Measurements from ENCODE around the gene NEMP2. TPM values are rescaled to one million over a fixed set of nuclear protein-coding genes. Genes with fewer than 3 reads are reported as not detected.

Gene NEMP2
- total RNA-seq, 1 donor from 2014 or later: 2.1 TPM

DNA sequence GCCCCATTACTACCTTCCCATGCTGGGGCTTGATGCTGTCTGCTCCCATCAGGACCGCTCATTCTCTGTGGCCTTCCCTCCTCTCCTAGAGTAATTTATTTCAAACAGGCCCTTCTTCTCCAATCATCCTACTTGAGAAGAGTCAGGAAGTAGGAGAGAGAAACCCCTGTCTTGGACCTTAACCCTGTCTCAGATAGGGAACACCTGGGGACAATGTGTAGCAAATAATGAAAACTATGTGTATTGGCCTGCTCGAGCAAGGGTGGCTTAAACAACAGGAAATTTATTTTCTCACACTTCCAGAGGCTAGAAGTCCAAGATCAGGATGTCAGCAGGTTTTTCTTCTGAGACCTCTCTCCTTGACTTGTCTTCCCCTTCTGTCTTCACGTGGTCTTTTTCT is 26.6 kb upstream of the NEMP2 start:
- TF ChIP-seq, protein P1, sequence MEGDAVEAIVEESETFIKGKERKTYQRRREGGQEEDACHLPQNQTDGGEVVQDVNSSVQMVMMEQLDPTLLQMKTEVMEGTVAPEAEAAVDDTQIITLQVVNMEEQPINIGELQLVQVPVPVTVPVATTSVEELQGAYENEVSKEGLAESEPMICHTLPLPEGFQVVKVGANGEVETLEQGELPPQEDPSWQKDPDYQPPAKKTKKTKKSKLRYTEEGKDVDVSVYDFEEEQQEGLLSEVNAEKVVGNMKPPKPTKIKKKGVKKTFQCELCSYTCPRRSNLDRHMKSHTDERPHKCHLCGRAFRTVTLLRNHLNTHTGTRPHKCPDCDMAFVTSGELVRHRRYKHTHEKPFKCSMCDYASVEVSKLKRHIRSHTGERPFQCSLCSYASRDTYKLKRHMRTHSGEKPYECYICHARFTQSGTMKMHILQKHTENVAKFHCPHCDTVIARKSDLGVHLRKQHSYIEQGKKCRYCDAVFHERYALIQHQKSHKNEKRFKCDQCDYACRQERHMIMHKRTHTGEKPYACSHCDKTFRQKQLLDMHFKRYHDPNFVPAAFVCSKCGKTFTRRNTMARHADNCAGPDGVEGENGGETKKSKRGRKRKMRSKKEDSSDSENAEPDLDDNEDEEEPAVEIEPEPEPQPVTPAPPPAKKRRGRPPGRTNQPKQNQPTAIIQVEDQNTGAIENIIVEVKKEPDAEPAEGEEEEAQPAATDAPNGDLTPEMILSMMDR (IDR thresholded peaks at IDR 0.05; ENCODE audit: partially characterized antibody, unreplicated experiment): no peak
- Mint-ChIP-seq H3K4me3 (ENCODE audit: unreplicated experiment) (no peak overlapping the region), H3K27me3 (ENCODE audit: unreplicated experiment) (no peaks in the 10 kb centered on the region), H3K9me3 (ENCODE audit: unreplicated experiment) (no peaks in the 10 kb centered on the region), H3K4me1 (ENCODE audit: low read depth, unreplicated experiment) (no peaks in the 10 kb centered on the region), H3K36me3 (ENCODE audit: unreplicated experiment) (no peaks in the 10 kb centered on the region), H3K27ac (ENCODE audit: unreplicated experiment) (no peak overlapping the region)
- no peak for DNase-seq

DNA sequence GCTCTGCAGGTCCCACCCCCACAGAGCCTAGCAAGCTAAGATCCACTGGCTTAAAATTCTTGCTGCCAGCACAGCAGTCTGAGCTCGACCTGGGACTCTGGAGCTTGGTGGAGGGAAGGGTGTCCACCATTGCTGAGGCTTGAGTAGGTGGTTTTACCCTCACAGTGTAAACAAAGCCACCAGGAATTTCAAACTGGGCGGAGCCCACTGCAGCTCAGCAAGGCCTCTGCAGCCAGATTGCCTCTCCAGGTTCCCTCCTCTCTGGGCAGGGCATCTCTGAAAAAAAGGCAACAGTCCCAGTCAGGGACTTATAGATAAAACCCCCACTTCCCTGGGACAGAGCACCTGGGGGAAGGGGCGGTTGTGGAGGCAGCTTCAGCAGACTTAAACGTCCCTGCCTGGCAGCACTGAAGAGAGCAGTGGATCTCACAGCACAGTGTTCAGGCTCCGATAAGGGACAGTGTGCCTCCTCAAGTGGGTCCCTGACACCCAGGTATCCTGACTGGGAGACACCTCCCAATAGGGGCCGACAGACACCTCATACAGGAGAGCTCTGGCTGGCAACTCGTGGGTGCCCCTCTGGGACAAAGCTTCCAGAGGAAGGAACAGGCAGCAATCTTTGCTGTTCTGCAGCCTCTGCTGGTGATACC is 20.0 kb upstream of the NEMP2 start:
- Mint-ChIP-seq H3K27me3 (ENCODE audit: unreplicated experiment) (no peaks in the 10 kb centered on the region), H3K36me3 (ENCODE audit: unreplicated experiment) (no peaks in the 10 kb centered on the region), H3K9me3 (ENCODE audit: unreplicated experiment) (no peaks in the 10 kb centered on the region), H3K4me3 (ENCODE audit: unreplicated experiment) (no peak overlapping the region), H3K27ac (ENCODE audit: unreplicated experiment) (no peak overlapping the region), H3K4me1 (ENCODE audit: low read depth, unreplicated experiment) (peaks cover 3% of the 10 kb centered on the region)
- TF ChIP-seq, protein P1 (IDR thresholded peaks at IDR 0.05; ENCODE audit: partially characterized antibody, unreplicated experiment): no peak
- no peak for DNase-seq

DNA sequence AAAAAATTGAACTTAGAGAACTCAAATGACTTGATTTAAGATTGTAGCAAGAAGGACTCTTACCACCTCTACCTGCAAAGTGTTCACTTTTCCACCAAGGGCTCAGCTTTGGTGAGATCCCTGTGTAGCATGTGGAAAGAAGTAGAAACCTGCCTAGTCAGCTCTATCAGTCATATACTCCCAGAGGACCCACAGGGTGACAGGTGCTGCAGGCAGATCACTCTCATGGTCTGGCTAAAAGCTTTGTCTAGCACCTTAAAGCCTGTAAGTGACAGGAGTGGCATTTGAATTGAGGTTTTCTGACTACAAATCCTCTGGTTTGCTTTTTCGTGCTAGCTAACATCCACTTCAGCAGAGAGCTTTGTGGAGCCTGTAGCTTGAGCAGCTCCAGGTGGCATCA is 18.7 kb upstream of the NEMP2 start:
- no peak overlapping the region for H3K27ac Mint-ChIP-seq (ENCODE audit: unreplicated experiment)
- TF ChIP-seq, protein P1 (IDR thresholded peaks at IDR 0.05; ENCODE audit: partially characterized antibody, unreplicated experiment): no peak
- peaks cover 3% of the 10 kb centered on the region for H3K4me1 Mint-ChIP-seq (ENCODE audit: low read depth, unreplicated experiment)
- no peaks in the 10 kb centered on the region for H3K36me3 Mint-ChIP-seq (ENCODE audit: unreplicated experiment)
- no peak overlapping the region for H3K4me3 Mint-ChIP-seq (ENCODE audit: unreplicated experiment)
- no peaks in the 10 kb centered on the region for H3K27me3 Mint-ChIP-seq (ENCODE audit: unreplicated experiment)
- no peak for DNase-seq
- no peaks in the 10 kb centered on the region for H3K9me3 Mint-ChIP-seq (ENCODE audit: unreplicated experiment)

DNA sequence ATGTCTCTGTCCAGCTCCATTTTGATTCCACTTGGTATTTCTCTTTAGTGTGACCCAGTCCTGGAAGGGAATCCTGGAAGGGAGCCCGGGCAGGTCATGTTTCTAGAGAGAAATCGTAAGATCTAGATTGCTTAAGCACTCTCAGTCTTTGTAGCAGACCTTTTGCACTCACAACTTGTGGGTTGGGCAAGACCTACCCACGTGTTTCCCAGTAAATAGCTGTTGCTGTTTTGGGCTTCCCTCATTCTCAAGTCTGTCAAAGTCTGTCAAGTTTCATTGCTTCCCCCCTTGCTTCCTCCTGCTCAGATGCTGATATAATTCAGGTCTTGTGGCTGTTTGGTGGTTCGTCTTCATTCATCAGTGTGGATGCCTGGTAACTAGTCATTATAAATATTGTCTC is 17.4 kb upstream of the NEMP2 start:
- H3K27ac Mint-ChIP-seq (ENCODE audit: unreplicated experiment): no peak overlapping the region
- no peak for DNase-seq
- H3K4me1 Mint-ChIP-seq (ENCODE audit: low read depth, unreplicated experiment): peaks cover 3% of the 10 kb centered on the region
- no peaks in the 10 kb centered on the region for H3K36me3 Mint-ChIP-seq (ENCODE audit: unreplicated experiment)
- TF ChIP-seq, protein P1 (IDR thresholded peaks at IDR 0.05; ENCODE audit: partially characterized antibody, unreplicated experiment): no peak
- no peak overlapping the region for H3K4me3 Mint-ChIP-seq (ENCODE audit: unreplicated experiment)
- no peaks in the 10 kb centered on the region for H3K9me3 Mint-ChIP-seq (ENCODE audit: unreplicated experiment)
- H3K27me3 Mint-ChIP-seq (ENCODE audit: unreplicated experiment): no peaks in the 10 kb centered on the region

DNA sequence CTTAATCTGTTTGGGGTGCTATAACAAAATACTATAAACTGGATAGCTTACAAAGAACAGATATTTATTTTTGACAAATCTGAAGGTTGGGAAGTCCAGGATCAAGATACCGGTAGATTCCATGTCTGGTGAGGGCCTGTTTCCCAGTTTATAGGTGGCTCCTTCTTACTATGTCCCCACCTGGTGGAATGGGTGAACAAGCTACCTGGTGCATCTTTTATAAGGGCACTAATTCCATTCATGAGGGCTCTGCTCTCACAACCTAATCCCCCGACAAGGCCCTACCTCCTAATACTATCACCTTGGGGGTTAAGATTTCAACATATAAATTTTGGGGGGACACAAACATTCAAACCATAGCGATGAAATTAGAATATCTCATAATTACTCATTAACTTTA is 15.6 kb upstream of the NEMP2 start:
- no peaks in the 10 kb centered on the region for H3K9me3 Mint-ChIP-seq (ENCODE audit: unreplicated experiment)
- DNase-seq: no peak
- H3K27me3 Mint-ChIP-seq (ENCODE audit: unreplicated experiment): no peaks in the 10 kb centered on the region
- H3K27ac Mint-ChIP-seq (ENCODE audit: unreplicated experiment): no peak overlapping the region
- H3K4me1 Mint-ChIP-seq (ENCODE audit: low read depth, unreplicated experiment): peaks cover 3% of the 10 kb centered on the region
- no peaks in the 10 kb centered on the region for H3K36me3 Mint-ChIP-seq (ENCODE audit: unreplicated experiment)
- H3K4me3 Mint-ChIP-seq (ENCODE audit: unreplicated experiment): no peak overlapping the region
- TF ChIP-seq, protein P1 (IDR thresholded peaks at IDR 0.05; ENCODE audit: partially characterized antibody, unreplicated experiment): no peak

Data from glutamatergic neuron (in vitro differentiated cells).